GM18502 (cell line): Measurements from ENCODE around the gene PJVK.
"Not testable (repeated sequence)": the region's sequence is repeated elsewhere in the genome, so short reads cannot be mapped to it uniquely, and the experiment has no call there.

ENCODE experiments used
- ATAC-seq: cut with Tn5 transposase; IDR thresholded peaks from one replicate; pipeline ENCODE4 v1.9.1; 2021; ENCODE audit warnings: mild to moderate bottlenecking; ENCODE audit not compliant: unreplicated experiment, poor library complexity

Gene PJVK

DNA sequence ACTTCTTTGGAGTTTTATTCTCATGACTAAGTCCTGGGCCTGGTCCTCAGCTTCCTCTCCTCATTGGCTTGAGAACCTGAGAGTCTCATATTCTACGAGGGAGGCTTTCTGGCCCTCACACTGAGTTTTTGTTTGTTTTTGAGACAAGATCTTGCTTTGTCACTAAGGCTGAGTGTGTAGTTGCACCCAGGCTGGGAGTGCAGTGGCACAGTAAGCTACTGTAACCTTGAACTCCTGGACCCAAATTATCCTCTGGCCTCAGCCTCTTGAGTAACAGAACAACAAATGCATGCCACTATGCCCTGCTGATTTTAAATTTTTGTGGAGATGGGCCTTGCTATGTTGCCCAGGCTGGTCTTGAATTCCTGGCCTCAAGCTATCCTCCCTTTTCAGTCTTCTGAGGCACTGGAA, 22.8 kb upstream of the PJVK start:
- ATAC-seq: no peak

DNA sequence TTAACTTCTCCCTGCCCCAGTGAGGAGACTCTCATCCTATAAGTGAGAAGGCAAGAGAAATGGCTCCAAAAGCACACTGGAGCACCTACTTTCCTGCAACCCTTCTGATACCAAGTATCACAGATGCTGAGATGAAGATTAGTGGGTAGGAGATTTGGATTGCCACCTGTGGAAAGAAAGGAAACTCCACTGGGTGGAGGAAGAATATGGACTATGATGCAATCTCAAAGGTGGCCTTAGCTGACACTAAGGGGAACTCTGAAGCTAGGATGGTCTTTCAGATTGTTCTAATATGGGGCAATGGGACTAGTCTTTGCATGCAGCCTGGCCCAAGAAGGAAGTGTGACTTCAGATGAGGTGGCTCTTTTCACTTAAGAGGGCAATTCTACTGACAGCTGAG, 21.8 kb upstream of the PJVK start:
- no peak for ATAC-seq

DNA sequence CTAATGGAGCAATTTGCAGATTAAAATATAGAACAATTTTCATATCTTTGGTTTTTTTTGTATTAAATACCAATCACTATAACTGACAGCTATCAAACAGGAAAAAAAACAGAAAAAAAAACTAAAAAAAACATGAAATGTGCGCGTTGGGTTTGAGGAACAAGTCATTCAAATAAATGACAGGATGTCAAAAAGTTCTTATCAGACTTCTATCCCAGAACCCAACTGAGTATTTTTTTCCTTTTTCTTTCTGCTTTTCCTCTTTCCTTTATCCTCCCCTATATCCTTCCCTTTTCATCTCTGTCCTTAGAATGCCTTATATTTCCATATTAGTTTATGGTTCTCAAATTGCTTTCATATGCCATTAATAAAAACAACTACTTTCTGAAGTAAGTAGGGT, 14.5 kb upstream of the PJVK start:
- no peak for ATAC-seq

DNA sequence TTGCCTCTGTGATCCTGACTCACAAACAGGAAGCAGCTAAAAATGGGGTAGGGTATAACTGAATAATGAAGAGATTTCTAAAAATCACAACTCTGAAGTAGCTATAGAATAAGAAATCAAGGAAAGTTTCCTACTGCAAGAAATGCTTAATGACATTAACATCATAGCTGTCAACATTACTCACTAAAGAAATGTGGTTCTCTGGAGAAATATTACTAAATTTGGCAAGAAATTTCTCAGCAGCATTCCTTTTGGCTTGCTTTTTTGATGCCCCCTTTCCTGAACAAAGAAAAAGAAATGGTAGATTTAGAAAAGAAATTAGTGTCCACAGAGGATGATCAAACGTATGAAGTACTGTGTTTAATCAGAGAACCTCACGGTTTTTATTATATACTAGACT, 9.8 kb upstream of the PJVK start:
- no peak for ATAC-seq

DNA sequence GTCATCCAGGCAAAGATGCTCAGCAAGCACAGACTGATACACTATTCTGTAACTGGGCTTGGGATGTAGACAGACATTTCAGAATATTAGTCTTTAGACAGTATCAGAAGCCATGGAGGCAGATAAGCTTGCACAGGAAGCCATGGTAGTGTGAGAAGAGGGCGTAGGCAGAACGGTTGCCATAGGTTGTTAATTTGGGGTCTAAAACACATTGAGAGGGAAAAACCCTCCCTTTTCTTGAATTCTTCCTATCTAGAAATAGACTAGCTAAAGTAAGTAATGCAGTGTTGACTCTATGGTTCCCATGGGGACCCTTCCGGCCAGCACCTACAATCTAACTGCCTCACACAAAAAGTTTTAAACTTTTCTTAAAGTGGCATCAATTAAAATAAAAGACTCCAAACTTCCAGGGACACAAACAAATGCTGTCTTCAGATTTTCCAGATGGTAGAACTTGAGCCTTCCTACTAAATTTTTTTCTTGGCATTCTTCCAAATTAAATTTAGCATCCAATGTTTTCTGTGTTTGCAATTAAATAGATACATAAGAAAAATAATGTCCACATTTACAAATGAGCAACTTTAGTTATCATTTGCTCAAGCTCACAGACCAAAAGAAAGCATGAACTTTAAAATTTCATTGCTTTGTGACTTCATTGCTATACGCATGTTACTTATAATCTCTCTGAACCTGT, 2.1 kb upstream of the PJVK start:
- no peak for ATAC-seq

DNA sequence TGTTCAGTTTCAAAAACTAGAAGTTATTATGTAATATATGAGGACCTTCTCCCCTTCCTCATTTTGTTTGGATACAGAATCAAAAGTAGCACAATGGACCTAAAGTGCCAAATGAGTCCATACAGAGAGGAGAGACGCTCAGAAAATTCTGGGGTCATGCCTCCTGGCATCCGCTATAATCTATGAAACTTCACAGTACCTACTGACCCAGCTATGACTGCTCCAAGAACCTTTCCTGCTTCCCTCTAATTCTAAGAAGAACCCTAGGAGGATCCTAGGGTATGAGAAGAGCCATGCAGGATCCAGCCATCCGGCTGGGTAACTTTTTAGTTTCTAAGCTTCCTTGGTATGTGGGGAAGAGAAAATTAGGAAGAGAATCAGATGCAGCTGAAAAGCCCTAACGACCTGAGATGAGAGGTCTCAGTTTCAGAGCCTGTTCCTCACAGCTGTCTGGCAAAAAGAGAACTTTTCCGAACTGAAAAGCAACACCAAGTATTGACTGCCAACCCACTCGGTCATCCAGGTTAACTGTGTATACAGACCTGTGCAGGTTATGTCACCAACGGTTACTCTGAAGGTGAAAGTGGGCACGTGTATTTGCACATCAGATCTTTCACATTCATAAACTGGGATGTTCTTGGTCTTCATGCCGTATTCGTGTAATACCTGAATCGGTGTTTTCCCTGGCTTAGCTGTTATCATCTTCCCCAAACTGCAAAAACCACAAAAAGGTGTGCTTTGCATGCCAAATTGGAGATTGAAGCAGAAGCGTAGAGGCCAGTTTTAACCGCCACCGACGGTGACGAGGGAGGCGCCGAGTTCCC, 1.3 kb upstream of the PJVK start:
- peak; percentile 9 for ATAC-seq

DNA sequence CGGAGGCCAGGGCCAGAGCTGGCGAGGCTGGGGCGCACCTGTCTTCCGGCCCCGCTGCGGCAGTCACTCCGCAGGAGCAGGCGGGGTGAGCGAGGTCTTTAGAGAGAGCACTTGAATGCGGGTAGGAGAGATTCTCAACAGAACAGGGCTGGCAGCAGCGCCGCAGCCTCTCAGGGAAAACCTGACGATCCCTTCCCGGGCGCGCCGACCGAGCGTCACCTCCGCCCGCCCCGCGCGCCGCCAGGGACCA, 729 bp upstream of the PJVK start:
- ATAC-seq: peak; percentile 53

DNA sequence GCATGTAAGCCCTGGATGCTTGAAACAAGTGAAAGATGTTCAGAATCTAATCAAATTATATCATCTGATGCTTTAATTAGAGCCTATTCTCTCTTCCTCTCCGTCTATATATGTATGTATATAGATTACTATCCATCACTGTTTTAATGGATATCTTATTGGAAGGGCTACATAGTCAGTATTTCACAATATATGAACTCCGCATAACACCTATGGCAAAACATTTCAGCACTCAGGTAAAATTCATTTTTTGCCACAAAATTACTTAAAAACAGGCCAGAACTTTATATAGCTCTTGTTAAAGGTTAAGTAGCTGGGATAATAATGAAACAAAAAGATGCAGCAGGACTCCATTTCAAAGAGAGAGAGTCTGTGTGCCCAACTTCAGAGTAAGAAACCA, 1.2 kb downstream of the PJVK start:
- no peak for ATAC-seq

DNA sequence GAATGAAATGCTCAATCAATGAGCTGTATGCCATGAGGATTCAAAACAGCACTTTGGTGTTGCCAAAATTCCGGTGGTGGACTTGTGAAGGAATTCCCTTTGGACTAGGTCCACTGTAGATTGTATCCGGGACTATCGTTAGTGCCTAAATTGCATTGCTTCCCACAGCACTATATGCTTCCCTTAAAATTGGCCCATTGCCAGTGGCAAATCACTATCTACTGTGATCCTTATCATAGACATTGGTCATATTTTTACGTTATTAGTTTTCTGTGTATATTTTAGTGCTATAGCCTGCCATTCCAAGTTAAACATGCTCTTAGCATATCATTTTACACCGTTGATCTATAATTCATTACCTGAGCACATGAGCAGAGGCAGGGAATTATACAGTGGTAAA, 1.7 kb downstream of the PJVK start:
- no peak for ATAC-seq

DNA sequence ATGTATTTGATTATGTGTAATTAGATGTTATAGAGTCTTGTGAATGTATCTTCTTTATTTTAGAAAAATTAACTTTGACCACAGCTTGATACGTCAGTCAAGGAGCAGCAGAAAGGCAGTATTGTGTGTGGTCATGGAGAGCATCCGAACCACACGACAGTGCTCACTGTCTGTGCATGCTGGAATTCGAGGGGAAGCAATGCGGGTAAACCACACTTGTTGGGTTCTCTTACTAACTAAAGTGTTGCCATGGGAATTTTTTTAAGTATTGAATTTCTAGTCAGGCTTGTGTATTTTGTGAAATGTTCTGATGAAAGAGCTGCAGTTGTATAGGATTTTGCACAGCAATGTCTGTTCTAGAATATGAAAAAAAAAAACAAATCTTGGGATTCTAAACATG, 4.8 kb downstream of the PJVK start:
- no peak for ATAC-seq

DNA sequence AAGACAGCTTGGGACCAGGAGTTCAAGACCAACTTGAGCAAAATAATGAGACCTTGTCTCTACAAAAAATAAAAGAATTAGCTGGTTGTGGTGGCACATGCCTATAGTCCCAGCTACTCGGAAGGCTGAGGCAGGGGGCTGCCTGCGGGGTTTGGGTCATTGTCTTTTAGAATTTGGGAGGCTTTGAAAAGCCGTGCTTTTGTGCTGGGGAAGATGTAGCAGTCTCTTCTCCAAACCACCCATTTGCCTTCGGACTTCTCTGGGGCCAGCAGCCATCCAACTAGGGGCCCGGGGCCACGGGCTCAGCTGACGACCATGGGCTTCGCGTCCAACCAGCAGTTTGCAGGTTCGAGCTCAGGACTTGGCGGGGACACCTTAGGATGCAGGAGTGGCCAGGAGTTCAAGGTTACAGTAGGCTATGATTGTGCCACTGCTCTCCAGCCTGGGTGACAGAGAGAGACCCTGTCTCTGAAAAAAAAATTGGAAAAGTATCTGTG, 6.3 kb downstream of the PJVK start:
- no peak for ATAC-seq

DNA sequence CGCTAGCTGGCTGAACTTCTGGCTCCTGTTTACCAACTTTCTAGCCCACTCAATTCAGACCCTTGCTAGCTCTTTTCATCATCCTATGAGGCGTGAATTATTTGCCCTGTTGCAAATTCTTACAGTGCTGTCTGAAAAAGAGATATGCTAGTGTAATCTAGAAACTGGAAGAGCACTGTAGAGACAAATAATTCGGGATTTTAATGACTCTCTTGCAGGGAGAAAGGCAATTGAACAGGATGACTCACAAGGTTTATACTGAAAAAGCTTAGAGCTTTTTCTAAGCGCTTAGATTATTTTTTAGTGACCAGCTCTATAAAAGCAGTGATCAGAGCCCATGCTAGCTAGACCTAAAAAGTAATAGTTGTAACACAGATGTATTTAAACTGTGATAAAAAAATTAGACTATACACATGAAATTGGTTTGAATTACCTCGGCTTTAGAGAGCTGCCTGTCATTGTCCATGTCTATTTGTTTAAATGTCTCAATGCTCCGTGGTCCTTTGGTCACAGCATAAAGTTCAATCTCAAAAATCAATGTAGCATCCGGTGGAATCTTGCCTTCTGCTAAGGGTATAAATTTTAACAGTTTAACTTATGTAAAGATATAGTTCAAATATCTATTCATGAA, 18.2 kb downstream of the PJVK start:
- ATAC-seq: no peak

DNA sequence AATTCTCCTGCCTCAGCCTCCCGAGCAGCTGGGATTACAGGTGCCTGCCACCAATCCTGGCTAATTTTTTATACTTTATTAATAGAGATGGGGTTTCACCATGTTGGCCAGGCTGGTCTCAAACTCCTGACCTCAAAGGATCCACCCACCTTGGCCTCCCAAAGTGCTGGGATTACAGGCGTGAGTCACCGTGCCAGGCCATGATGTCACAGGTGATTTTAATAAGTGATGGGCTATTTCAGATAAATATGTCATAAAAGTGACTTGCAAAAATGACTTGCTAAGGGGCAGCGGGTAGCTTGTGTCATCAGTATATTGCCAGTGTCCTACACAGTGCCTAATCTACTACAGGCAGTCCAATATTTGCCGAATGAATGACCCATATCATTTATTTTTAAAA, 20.1 kb downstream of the PJVK start:
- not testable (repeated sequence) for ATAC-seq

DNA sequence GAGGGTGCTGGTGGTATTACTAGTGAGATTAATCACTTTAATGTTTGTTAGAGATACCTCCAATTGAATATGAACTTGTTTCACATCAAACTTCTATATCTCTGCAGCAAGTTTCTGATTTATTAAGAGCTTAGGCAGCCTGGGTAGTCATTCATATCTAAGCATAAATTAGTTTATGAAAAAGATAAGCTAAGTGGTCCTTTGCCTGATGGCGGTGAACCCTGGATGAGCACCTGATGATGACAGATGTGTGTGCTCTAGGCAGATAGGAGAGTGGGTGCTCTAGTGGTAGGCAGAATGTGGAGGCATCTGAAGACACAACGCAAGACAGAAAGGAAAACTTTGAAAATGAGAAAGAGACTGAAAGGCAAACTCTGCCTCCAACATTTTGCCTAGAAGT, 22.2 kb downstream of the PJVK start:
- ATAC-seq: no peak

DNA sequence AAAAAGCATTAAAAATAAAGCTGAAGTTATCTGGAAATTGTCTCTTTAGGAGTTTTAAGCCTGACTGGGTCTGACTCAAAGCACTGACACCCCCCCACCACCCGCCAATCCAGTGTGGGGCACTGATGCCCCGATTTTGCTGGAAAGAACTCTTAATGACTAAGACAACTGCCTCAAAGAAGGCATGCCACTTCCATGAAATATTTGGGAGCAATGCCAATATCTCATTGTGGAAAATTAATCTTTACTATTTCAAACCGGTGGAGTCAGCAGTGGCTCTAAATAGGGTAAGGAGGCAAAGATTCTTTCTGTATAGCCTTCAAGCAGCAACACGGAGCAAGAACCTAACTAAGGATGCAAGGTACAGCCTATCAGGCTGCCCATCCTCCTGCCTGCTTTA, 22.8 kb downstream of the PJVK start:
- no peak for ATAC-seq

DNA sequence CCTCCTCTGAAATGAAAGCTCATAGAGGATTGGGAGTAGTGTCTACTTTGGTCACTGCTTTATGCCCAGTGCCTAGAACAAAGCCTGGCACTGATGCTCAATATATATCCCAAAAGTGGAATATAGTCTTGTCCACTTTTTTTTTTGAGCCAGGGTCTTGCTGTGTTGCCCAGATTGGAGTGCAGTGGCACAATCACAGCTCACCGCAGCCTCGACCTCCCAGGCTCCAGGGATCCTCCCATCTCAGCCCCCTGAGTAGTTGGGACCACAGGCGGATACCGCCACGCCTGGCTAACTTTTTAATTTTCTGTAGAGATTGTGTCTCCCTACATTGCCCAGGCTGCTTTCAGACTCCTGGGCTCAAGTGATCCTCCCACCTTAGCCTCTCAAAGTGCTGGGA, 23.4 kb downstream of the PJVK start:
- ATAC-seq: no peak

DNA sequence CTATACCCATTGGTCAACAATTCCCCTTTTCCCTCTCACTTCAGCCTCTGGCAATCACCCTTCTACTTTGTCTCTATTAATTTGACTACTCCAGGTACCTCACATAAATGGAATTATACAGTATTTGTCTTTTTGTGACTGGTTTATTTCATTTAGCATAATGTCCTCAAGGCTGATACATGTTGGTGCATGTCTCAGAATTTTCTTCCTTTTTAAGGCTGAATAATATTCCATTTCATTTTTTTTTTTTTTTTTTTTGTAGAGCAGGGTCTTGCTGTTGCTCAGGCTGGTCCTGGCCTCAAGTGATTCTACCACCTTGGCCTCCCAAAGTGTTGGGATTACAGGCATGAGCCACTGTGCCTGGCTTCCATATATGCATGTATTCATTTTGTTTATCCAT, 25.3 kb downstream of the PJVK start:
- no peak for ATAC-seq

DNA sequence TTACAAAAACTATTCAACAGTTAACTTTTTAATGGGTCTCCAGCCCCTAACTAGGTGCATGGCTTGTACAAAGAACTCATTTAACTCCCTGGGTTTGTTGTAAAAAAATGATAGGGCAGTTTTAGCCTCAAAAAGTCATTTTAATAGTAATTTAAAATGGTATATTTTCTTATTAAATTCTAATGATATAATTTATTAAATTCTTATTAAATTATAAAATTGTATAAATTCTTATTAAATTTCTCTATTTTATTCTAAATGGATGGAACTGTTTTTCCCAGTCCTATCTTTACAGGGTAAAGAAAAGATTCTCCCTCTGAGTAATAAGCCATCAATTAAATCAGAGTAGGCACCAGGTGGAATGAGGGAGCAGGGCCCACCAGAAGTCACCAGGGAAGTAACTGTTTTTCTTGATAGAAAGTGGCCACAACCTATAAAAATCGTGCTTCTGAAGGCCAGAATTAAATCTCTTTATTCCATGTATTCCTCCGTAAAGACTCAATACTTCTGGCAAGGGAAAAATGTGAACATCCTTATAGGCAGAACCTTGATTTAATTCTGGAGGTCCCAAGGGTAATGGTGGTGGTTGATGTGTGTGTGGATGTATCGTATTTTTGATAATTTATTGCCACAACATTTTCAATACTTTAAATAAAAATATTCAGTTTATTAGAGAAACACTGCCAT, 26.4 kb downstream of the PJVK start:
- no peak for ATAC-seq

DNA sequence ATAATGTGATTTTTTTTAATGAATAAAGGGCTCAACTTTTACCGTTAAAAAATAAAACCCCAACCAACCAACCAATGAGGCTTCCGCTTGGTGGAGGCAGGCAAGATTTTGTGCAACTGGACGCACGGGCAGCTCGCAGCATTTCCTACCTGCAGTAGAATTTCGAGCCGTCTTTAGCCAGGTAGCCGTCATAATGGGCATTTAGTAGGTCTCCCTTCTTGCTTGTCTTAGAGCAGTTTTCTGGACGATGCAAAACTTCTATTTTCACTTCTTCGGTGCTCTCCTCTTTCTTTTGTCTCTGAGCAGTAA, 26.9 kb downstream of the PJVK start:
- peak; percentile 5 for ATAC-seq

DNA sequence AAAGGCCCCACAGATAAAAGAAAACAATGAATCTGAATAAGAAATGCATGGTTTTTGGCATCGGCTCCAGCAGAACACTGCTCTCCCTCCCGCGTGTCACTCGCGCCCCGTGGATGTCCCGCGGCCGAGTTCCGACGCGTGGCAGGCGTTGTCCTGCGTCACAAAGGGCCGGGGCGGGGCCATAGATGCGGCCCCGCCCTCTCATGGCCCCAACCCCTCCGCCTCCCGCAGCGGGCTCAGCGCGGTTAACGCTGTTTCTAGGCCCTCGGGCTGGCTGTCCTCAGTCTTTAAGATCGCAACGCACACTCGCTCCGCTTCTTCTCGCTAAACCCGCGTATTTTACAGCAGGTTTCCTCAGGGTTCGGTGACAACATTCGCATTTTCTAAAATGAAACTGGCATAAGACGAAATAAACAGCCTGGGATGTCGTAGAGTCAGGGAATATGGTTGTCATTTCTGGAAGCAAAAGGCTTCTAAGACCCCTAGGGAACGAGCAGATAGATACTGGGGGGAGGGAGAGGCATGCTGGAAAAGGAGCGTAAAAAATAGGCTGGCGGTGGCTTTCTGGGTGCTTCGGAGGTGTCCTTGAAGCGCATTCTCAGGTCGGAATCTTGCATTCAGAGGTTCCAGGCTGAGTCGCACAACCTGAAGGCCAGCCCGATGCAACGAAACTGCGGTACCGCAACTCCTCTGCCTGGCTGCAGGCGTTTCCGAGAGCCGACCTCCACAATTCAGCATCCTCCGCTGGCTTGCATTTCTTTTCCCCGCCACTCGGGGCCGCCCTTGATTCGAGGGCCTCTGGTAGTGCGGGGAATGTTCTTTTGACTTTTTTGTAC, 27.5 kb downstream of the PJVK start, which contains the start of gene FKBP7:
Gene FKBP7, minus strand, starts transcription at position 162 of the 836 bp plus-strand sequence. Its CDS starts 101 bp downstream, at position 61.
- ATAC-seq: peak; percentile 54
